KOPT-K1 (cell line): Measurements from ENCODE around the gene TBCK.
"Not testable (repeated sequence)": the region's sequence is repeated elsewhere in the genome, so short reads cannot be mapped to it uniquely, and the experiment has no call there.

ENCODE experiments used
- H3K27ac ChIP-seq: fragments of 200-600 bp; sonication (generic); 2 replicates; pipeline ENCODE4 v1.5.1; 2016; ENCODE audit warnings: antibody characterized with exemption, mild to moderate bottlenecking, low read depth, low read length; ENCODE audit not compliant: poor library complexity, severe bottlenecking
- H3K36me3 ChIP-seq: fragments of 200-600 bp; sonication (generic); 2 replicates; pipeline ENCODE4 v1.5.1; 2017; ENCODE audit warnings: antibody characterized with exemption, mild to moderate bottlenecking, low read length, moderate library complexity; ENCODE audit not compliant: insufficient read depth
- H3K9me3 ChIP-seq: fragments of 200-600 bp; sonication (generic); 2 replicates; pipeline ENCODE4 v1.5.1; 2017; ENCODE audit warnings: antibody characterized with exemption, low read length, mild to moderate bottlenecking; ENCODE audit not compliant: insufficient read depth, poor library complexity, severe bottlenecking

TBCK gene

GRCh38 chr4:106336618-106337017, 20.6 kb upstream of the TBCK start:
- H3K27ac ChIP-seq: no peak overlapping the region
- H3K9me3 ChIP-seq: peaks cover 41% of the 10 kb centered on the region
- peaks cover 98% of the 10 kb centered on the region for H3K36me3 ChIP-seq

GRCh38 chr4:106334741-106335470, 18.9 kb upstream of the TBCK start:
- Histone ChIP-seq H3K36me3 (peaks cover 97% of the 10 kb centered on the region), H3K9me3 (peaks cover 24% of the 10 kb centered on the region), H3K27ac (no peak overlapping the region)

GRCh38 chr4:106333186-106333585, 17.2 kb upstream of the TBCK start:
- peaks cover 98% of the 10 kb centered on the region for H3K36me3 ChIP-seq
- peaks cover 9% of the 10 kb centered on the region for H3K9me3 ChIP-seq

GRCh38 chr4:106329041-106329618, 13.1 kb upstream of the TBCK start:
- Histone ChIP-seq H3K36me3 (peaks cover 93% of the 10 kb centered on the region), H3K9me3 (no peaks in the 10 kb centered on the region), H3K27ac (no peak overlapping the region)

More at GRCh38 chr4:106333186-106333585, 17.2 kb upstream of the TBCK start:
- H3K27ac ChIP-seq: no peak overlapping the region

GRCh38 chr4:106325800-106326199, 9.8 kb upstream of the TBCK start:
- no peak overlapping the region for H3K27ac ChIP-seq
- H3K36me3 ChIP-seq: peaks cover 75% of the 10 kb centered on the region

GRCh38 chr4:106323119-106323518, 7.1 kb upstream of the TBCK start:
- peaks cover 59% of the 10 kb centered on the region for H3K36me3 ChIP-seq
- no peaks in the 10 kb centered on the region for H3K9me3 ChIP-seq
- no peak overlapping the region for H3K27ac ChIP-seq

More at GRCh38 chr4:106325800-106326199, 9.8 kb upstream of the TBCK start:
- H3K9me3 ChIP-seq: no peaks in the 10 kb centered on the region

GRCh38 chr4:106321814-106322213, 5.8 kb upstream of the TBCK start:
- H3K9me3 ChIP-seq: not testable (repeated sequence)

GRCh38 chr4:106321168-106321567, 5.2 kb upstream of the TBCK start:
- not testable (repeated sequence) for H3K9me3 ChIP-seq, H3K27ac ChIP-seq
- H3K36me3 ChIP-seq: peaks cover 39% of the 10 kb centered on the region

More at GRCh38 chr4:106321814-106322213, 5.8 kb upstream of the TBCK start:
- not testable (repeated sequence) for H3K27ac ChIP-seq
- H3K36me3 ChIP-seq: peaks cover 46% of the 10 kb centered on the region

- H3K36me3 ChIP-seq: peaks cover 30% of the 10 kb centered on the region
- H3K9me3 ChIP-seq: no peaks in the 10 kb centered on the region
- H3K27ac ChIP-seq: no peak overlapping the region
These were observed 4.2 kb upstream of the TBCK start for GRCh38 chr4:106320235-106320634.

GRCh38 chr4:106318511-106318910, 2.5 kb upstream of the TBCK start:
- Histone ChIP-seq H3K27ac (no peak overlapping the region), H3K36me3 (peaks cover 24% of the 10 kb centered on the region)

GRCh38 chr4:106317815-106318214, 1.8 kb upstream of the TBCK start:
- Histone ChIP-seq H3K27ac (no peak overlapping the region), H3K36me3 (peaks cover 19% of the 10 kb centered on the region), H3K9me3 (no peaks in the 10 kb centered on the region)

More at GRCh38 chr4:106318511-106318910, 2.5 kb upstream of the TBCK start:
- no peaks in the 10 kb centered on the region for H3K9me3 ChIP-seq

- Histone ChIP-seq H3K27ac (peak overlapping the region; percentile 97), H3K9me3 (no peaks in the 10 kb centered on the region), H3K36me3 (peaks cover 13% of the 10 kb centered on the region)
These were observed 882 bp upstream of the TBCK start for GRCh38 chr4:106316773-106317409.

GRCh38 chr4:106315476-106315967, 487 bp downstream of the TBCK start:
- Histone ChIP-seq H3K27ac (peak overlapping the region; percentile 97), H3K9me3 (no peaks in the 10 kb centered on the region), H3K36me3 (peaks cover 7% of the 10 kb centered on the region)

GRCh38 chr4:106314960-106315359, 1.0 kb downstream of the TBCK start:
- Histone ChIP-seq H3K36me3 (peaks cover 2% of the 10 kb centered on the region), H3K27ac (peak overlapping the region; percentile 97), H3K9me3 (no peaks in the 10 kb centered on the region)

- no peaks in the 10 kb centered on the region for H3K9me3 ChIP-seq
- H3K27ac ChIP-seq: no peak overlapping the region
- peaks cover 10% of the 10 kb centered on the region for H3K36me3 ChIP-seq
These were observed 2.9 kb downstream of the TBCK start for GRCh38 chr4:106312997-106313522.
